ENCODE results near the gene FAM50B.

FAM50B gene

DNA sequence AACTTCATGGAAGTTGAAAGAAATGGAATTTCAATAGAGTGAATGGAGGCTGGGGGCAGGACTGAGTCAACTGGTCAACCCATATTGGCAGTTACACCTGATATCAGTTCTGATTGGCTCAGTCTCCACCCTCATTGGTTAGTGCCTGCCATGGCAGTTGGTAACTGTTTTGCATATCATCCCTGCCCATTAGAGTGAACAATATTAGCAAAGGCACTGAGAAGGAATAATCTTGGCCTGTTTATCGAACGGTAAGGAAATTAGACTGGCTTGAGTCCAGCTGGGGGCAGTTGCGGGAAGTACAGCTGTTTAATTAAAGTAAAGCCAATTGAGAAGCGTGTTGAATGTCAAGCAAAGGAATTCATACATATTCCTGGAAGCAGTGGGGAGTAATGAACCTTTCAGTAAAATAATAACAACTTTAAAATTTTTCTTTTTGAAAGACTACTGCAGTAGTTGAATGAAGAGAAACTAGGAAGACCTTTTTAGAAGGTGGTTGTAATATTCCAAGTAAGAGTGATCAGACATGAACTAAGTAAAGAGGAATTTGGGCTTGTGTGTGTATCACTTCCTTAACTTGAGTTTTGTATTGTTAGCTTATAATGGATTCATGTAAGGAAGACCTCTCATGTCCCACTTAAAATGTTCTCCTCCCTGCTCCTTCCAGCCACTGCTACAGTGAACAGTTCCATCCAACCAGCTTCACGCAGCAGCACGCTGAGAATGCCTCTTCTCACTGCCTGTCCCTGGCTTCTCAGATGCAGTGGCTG is 17.2 kb upstream of the FAM50B start:
- TF ChIP-seq, protein P1, sequence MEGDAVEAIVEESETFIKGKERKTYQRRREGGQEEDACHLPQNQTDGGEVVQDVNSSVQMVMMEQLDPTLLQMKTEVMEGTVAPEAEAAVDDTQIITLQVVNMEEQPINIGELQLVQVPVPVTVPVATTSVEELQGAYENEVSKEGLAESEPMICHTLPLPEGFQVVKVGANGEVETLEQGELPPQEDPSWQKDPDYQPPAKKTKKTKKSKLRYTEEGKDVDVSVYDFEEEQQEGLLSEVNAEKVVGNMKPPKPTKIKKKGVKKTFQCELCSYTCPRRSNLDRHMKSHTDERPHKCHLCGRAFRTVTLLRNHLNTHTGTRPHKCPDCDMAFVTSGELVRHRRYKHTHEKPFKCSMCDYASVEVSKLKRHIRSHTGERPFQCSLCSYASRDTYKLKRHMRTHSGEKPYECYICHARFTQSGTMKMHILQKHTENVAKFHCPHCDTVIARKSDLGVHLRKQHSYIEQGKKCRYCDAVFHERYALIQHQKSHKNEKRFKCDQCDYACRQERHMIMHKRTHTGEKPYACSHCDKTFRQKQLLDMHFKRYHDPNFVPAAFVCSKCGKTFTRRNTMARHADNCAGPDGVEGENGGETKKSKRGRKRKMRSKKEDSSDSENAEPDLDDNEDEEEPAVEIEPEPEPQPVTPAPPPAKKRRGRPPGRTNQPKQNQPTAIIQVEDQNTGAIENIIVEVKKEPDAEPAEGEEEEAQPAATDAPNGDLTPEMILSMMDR (conservative IDR thresholded peaks at IDR 0.05): no peak
- TF ChIP-seq ZFX (IDR thresholded peaks at IDR 0.05): no peak
- H3K27ac ChIP-seq: no peak overlapping the region

- TF ChIP-seq, protein P1 (conservative IDR thresholded peaks at IDR 0.05): 0 out of 2 replicates have a peak, but pooled peaks have one; percentile 10
- TF ChIP-seq ZFX (IDR thresholded peaks at IDR 0.05): no peak
- no peak overlapping the region for H3K27ac ChIP-seq
Measured at GRCh38 chr6:3835055-3835731, 14.0 kb upstream of the FAM50B start.

- TF ChIP-seq, protein P1 (conservative IDR thresholded peaks at IDR 0.05): no peak
- no peak for TF ChIP-seq ZFX (IDR thresholded peaks at IDR 0.05)
- H3K27ac ChIP-seq: no peak overlapping the region
Measured at GRCh38 chr6:3835785-3836184, 13.4 kb upstream of the FAM50B start.

GRCh38 chr6:3836566-3836965 is 12.6 kb upstream of the FAM50B start:
- TF ChIP-seq ZFX (IDR thresholded peaks at IDR 0.05): no peak
- TF ChIP-seq, protein P1 (conservative IDR thresholded peaks at IDR 0.05): no peak
- no peak overlapping the region for H3K27ac ChIP-seq

DNA sequence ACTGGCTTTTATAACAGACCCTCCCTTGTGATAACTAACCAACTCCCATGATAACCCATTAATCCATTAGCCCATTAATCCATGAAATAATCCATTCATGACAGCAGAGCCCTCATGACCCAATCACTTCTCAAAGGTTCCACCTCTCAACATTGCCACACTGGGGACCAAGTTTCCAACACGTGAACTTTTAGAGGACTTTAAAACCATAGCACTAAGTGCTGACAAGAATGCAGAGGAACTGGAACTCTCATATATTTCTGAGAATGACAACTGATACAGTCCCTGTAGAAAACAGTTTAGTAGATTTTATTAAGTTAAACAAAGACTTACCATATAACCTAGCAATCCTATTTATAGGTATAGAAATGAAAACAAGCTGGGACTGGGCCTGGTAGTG is 11.4 kb upstream of the FAM50B start:
- no peak overlapping the region for H3K27ac ChIP-seq
- TF ChIP-seq, protein P1 (conservative IDR thresholded peaks at IDR 0.05): no peak
- TF ChIP-seq ZFX (IDR thresholded peaks at IDR 0.05): no peak

DNA sequence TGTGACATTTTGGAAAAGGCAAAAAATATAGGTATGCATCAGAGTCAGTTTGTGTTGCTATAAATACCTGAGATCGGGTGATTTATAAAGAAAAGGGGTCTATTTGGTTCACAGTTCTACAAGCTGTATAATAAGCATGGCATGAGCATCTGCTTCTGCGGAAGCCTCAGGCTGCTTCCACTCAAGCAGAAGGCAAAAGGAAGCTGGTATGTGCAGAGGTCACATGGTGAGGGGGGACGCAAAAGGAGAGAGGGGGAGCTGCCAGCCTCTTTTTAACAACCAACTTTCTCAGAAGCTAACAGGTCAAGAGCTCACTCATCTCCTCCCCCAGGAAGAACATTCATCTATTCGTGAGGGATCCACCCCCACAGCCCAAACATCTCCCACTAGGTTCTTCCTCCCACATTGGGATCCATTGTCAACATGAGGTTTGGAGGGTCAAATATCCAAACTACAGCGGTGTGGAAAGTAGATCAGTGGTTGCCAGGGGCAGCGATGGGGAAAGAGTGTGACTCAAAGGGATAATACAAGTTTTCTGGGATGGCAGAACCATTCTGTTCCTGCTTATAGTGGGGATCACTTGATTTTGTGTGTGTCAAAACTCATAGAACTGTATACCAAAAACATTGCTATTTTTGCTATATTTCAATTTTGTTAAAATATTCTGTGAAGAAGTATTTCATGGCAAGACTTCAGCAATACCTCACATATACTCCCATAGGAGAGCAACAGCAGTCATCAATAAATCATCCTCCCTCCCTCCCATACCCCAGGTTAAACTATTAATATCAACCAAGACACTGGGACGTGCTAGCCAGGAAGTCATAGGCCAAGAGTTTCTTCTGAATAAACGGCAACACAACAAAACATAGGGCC is 9.9 kb upstream of the FAM50B start:
- H3K27ac ChIP-seq: no peak overlapping the region
- no peak for TF ChIP-seq ZFX (IDR thresholded peaks at IDR 0.05)
- TF ChIP-seq, protein P1 (conservative IDR thresholded peaks at IDR 0.05): no peak
